GM23248 (cell line): ENCODE data around the gene MYLIP. TPM values are rescaled to one million over a fixed set of nuclear protein-coding genes. Genes with fewer than 3 reads are reported as not detected.

Source experiments
- DNase-seq: peaks from one replicate; pipeline ENCODE4 v3.0.0-alpha.2; 2015
- H2AFZ ChIP-seq: fragments of 200-600 bp; sonication (generic); 2 replicates; pipeline ENCODE4 v1.6.1; 2016; ENCODE audit warnings: antibody characterized with exemption
- H3F3A ChIP-seq: fragments of 200-600 bp; sonication (generic); 2 replicates; pipeline ENCODE4 v1.6.1; 2016; ENCODE audit warnings: mild to moderate bottlenecking, antibody characterized with exemption, mixed run types; ENCODE audit not compliant: insufficient read depth
- H3K27ac ChIP-seq: fragments of 200-600 bp; sonication (generic); 2 replicates; pipeline ENCODE4 v1.5.1; 2016; ENCODE audit warnings: mild to moderate bottlenecking
- H3K27me3 ChIP-seq: fragments of 200-600 bp; sonication (generic); replicated peaks from 2 replicates; pipeline ENCODE4 v1.6.1; 2016; ENCODE audit warnings: mild to moderate bottlenecking; ENCODE audit not compliant: insufficient read depth
- H3K36me3 ChIP-seq: fragments of 200-600 bp; sonication (generic); 2 replicates; pipeline ENCODE4 v1.6.1; 2016; ENCODE audit warnings: low read depth, mild to moderate bottlenecking
- H3K4me1 ChIP-seq: fragments of 200-600 bp; sonication (generic); 2 replicates; pipeline ENCODE4 v1.6.1; 2016; ENCODE audit warnings: mild to moderate bottlenecking; ENCODE audit not compliant: insufficient read depth
- H3K4me2 ChIP-seq: fragments of 200-600 bp; sonication (generic); one replicate; pipeline ENCODE4 v1.6.1; 2016; ENCODE audit warnings: mild to moderate bottlenecking; ENCODE audit not compliant: unreplicated experiment
- H3K4me3 ChIP-seq: fragments of 200-600 bp; sonication (generic); 2 replicates; pipeline ENCODE4 v1.5.1; 2016; ENCODE audit warnings: mild to moderate bottlenecking
- H3K79me2 ChIP-seq: fragments of 200-600 bp; sonication (generic); 2 replicates; pipeline ENCODE4 v1.6.1; 2016; ENCODE audit warnings: mild to moderate bottlenecking; ENCODE audit not compliant: insufficient read depth
- H3K9ac ChIP-seq: fragments of 200-600 bp; sonication (generic); 2 replicates; pipeline ENCODE4 v1.6.1; 2016; ENCODE audit warnings: mild to moderate bottlenecking
- H3K9me2 ChIP-seq: fragments of 200-600 bp; sonication (generic); 2 replicates; pipeline ENCODE4 v1.6.1; 2016; ENCODE audit warnings: mixed run types, mild to moderate bottlenecking, moderate library complexity; ENCODE audit not compliant: insufficient read depth
- H3K9me3 ChIP-seq: fragments of 200-600 bp; sonication (generic); one replicate; pipeline ENCODE4 v1.6.1; 2017; ENCODE audit warnings: low read depth
- H4K20me1 ChIP-seq: fragments of 200-600 bp; sonication (generic); 2 replicates; pipeline ENCODE4 v1.6.0; 2016; ENCODE audit not compliant: insufficient read depth
- EZH2 ChIP-seq: fragments of 200-600 bp; sonication (generic); IDR thresholded peaks from 2 replicates; pipeline ENCODE4 v1.6.1; 2018; ENCODE audit warnings: antibody characterized with exemption, mild to moderate bottlenecking; ENCODE audit not compliant: insufficient read depth, poor library complexity, severe bottlenecking
- EZH2phosphoT487 ChIP-seq: fragments of 200-600 bp; sonication (generic); IDR thresholded peaks from 2 replicates; pipeline ENCODE4 v1.6.1; 2018; ENCODE audit warnings: antibody characterized with exemption, moderate library complexity, mild to moderate bottlenecking, low read depth; ENCODE audit not compliant: insufficient read depth
- WGBS, 2 experiments: methylation state at CpG; one replicate each; pipeline ENCODE4 v1.1.6; 2015 to 2017; ENCODE audit warnings: low lambda C conversion rate in 2 of 2, low coverage in 1 of 2; ENCODE audit errors: missing lambda C conversion rate in 2 of 2; 5-methylcytosine and 5-hydroxymethylcytosine counted together
- in situ Hi-C: fragments of 300-500 bp; cut with MboI; formaldehyde crosslinking; loops from 2 replicates; pipeline ENCODE4 v1.15.0; 2020
- microRNA-seq: library from miRNA; unstranded; fragments of <30 nt; microRNA quantifications from one replicate; pipeline ENCODE4, GENCODE V29; 2016; ENCODE audit warnings: borderline number of aligned reads
- polyA plus RNA-seq: library from polyadenylated mRNA; unstranded; fragments of >200 nt; fragmentation: Nextera tagmentation; extraction: Ambion mirVana; gene quantifications from 2 replicates; pipeline ENCODE4 v1.2.1, GENCODE V29; 2016
- small RNA-seq: library from RNA; depleted of rRNA; stranded (forward); fragments of <200 nt; gene quantifications from one replicate; pipeline ENCODE3, GENCODE V24; 2014; ENCODE audit warnings: low read depth, low replicate concordance
- total RNA-seq: library from RNA; depleted of rRNA; stranded (reverse); fragments of >200 nt; shearing (Covaris generic); gene quantifications from 2 replicates; pipeline ENCODE4 v1.2.3, GENCODE V29; 2014; rRNA removed

MYLIP gene
- total and polyA plus RNA-seq, 2 experiments from 2014 or later: 1.7 to 1.9 TPM

GRCh38 chr6:16187176-16187575 is 58.3 kb downstream of the MYLIP start:
- H3K27me3 ChIP-seq: peaks cover 54% of the 10 kb centered on the region
- H3F3A ChIP-seq: no peaks in the 10 kb centered on the region
- no peaks in the 10 kb centered on the region for H3K36me3 ChIP-seq
- H2AFZ ChIP-seq: no peak overlapping the region
- 21 to 25% methylated on average over 2 of the region's 2 CpGs for WGBS, 2 experiments
- no peaks in the 10 kb centered on the region for H4K20me1 ChIP-seq
- H3K4me1 ChIP-seq: peaks cover 6% of the 10 kb centered on the region
- H3K27ac ChIP-seq: no peak overlapping the region
- no peak for DNase-seq
- no peaks in the 10 kb centered on the region for H3K9me2 ChIP-seq
- no peak overlapping the region for H3K4me2 ChIP-seq
- H3K4me3 ChIP-seq: no peak overlapping the region
- H3K9me3 ChIP-seq: no peaks in the 10 kb centered on the region
- H3K9ac ChIP-seq: no peak overlapping the region
- TF ChIP-seq EZH2: no peak
- no peak for TF ChIP-seq EZH2phosphoT487
- no peaks in the 10 kb centered on the region for H3K79me2 ChIP-seq
- in situ Hi-C loops: loop anchor here (10.0 kb wide), 1 partner anchor 502 kb away; no protein-coding TSS in a partner anchor

- no peaks in the 10 kb centered on the region for H3F3A ChIP-seq
- in situ Hi-C loops: no loop called here
- no peaks in the 10 kb centered on the region for H3K9me2 ChIP-seq
- TF ChIP-seq EZH2: no peak
- TF ChIP-seq EZH2phosphoT487: no peak
- WGBS, 2 experiments: 32 to 48% methylated on average over 1 of the region's 1 CpG
- no peak overlapping the region for H3K4me3 ChIP-seq
- H3K4me1 ChIP-seq: no peaks in the 10 kb centered on the region
- H3K9ac ChIP-seq: no peak overlapping the region
- H3K79me2 ChIP-seq: no peaks in the 10 kb centered on the region
- H3K9me3 ChIP-seq: no peaks in the 10 kb centered on the region
- no peak overlapping the region for H3K27ac ChIP-seq
- no peak overlapping the region for H3K4me2 ChIP-seq
- no peak overlapping the region for H2AFZ ChIP-seq
- no peaks in the 10 kb centered on the region for H3K36me3 ChIP-seq
- peaks cover 64% of the 10 kb centered on the region for H3K27me3 ChIP-seq
- no peaks in the 10 kb centered on the region for H4K20me1 ChIP-seq
- DNase-seq: no peak
Observed at GRCh38 chr6:16190214-16190613, 61.3 kb downstream of the MYLIP start.

DNA sequence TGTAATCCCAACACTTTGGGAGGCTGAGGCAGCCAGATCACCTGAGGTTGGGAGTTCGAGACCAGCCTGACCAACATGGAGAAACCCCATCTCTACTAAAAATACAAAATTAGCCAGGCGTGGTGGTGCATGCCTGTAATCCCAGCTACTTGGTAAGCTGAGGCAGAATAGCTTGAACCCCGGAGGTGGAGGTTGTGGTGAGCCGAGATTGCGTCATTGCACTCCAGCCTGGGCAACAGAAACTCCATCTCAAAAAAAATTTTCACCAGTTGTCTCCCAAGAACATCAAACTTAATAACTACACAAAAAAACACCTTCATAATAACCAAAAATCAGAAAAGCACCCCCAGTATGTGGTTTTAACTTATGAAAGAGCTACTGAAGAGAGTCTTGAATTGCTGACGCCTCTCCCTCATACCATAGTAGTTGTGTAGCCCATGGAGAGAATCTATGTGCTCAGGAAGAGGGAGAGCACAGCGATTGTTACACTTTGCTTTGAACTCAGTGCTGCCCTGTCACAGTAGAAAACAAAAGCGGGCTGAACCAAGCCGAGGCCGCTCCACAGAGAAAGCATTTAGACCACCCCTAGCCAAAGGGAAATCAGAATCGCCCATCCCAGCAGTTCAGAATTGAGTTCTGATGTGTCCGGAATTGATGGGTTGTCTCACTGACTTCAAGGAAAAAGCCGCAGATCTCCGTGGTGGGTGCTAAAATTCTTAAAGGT is 67.5 kb downstream of the MYLIP start:
- no peak overlapping the region for H3K4me2 ChIP-seq
- in situ Hi-C loops: no loop called here
- WGBS, 2 experiments: 70 to 74% methylated on average over 14 of the region's 14 CpGs

GRCh38 chr6:16196984-16197546 is 68.2 kb downstream of the MYLIP start:
- Histone ChIP-seq H4K20me1 (no peaks in the 10 kb centered on the region), H3K9me3 (no peaks in the 10 kb centered on the region), H3K4me1 (no peaks in the 10 kb centered on the region), H3K4me3 (no peak overlapping the region), H3K36me3 (no peaks in the 10 kb centered on the region), H3F3A (no peaks in the 10 kb centered on the region), H3K9ac (no peak overlapping the region), H3K27ac (no peak overlapping the region), H3K9me2 (no peaks in the 10 kb centered on the region), H3K4me2 (no peak overlapping the region), H2AFZ (no peak overlapping the region), H3K27me3 (peaks cover 32% of the 10 kb centered on the region), H3K79me2 (no peaks in the 10 kb centered on the region)
- WGBS, 2 experiments: 59 to 61% methylated on average over 14 to 19 of the region's 19 CpGs
- DNase-seq: no peak
- in situ Hi-C loops: no loop called here
- TF ChIP-seq EZH2phosphoT487: no peak
- no peak for TF ChIP-seq EZH2

More for the DNA sequence above, 67.5 kb downstream of the MYLIP start:
- H3K9me3 ChIP-seq: no peaks in the 10 kb centered on the region
- H3K4me3 ChIP-seq: no peak overlapping the region
- H3F3A ChIP-seq: no peaks in the 10 kb centered on the region
- H4K20me1 ChIP-seq: no peaks in the 10 kb centered on the region
- H3K27me3 ChIP-seq: peaks cover 32% of the 10 kb centered on the region
- H3K79me2 ChIP-seq: no peaks in the 10 kb centered on the region
- TF ChIP-seq EZH2 (no peak), EZH2phosphoT487 (no peak)
- no peaks in the 10 kb centered on the region for H3K36me3 ChIP-seq
- no peak overlapping the region for H3K27ac ChIP-seq
- no peak for DNase-seq
- H2AFZ ChIP-seq: no peak overlapping the region
- H3K9me2 ChIP-seq: no peaks in the 10 kb centered on the region
- H3K4me1 ChIP-seq: no peaks in the 10 kb centered on the region
- no peak overlapping the region for H3K9ac ChIP-seq

Small RNA genes lying within 50 kb of the gene (microRNA-seq; reads per million reads assigned to microRNA genes)
- gene MIR4639: not detected

Small RNA genes lying within 50 kb of the gene (small RNA-seq; reads per million reads assigned to genes)
- gene MIR4639: not detected

Other genes starting within 250 kb of the MYLIP start
- 0.63 and 2.2 TPM in 2 replicates for gene GMPR, start 109.5 kb downstream of the MYLIP start, total RNA-seq
- gene GMPR, start 109.5 kb downstream of the MYLIP start, polyA plus RNA-seq: 1.5 and 2.3 TPM in 2 replicates